Aorta (tissue), 5 donors: ENCODE measurements around the gene CBX5. TPM values are rescaled to one million over a fixed set of nuclear protein-coding genes. Genes with fewer than 3 reads are reported as not detected.
A peak's percentile ranks its signal among the peaks of the same experiment; 100 is the strongest.

Experiments used
- ATAC-seq: fragments of 200-7000 bp; cut with Tn5 transposase; one replicate; pipeline ENCODE4 v1.9.1; 2022; ENCODE audit warnings: moderate library complexity; ENCODE audit not compliant: low FRiP score
- DNase-seq, 2 donors: peaks; one replicate each; pipeline ENCODE4 v3.0.0-alpha.2; 2020
- H3K27ac ChIP-seq, 2 donors: one replicate each; pipeline ENCODE4 v1.5.1; 2013; ENCODE audit warnings: low read length in 2 of 2, mild to moderate bottlenecking in 2 of 2, moderate library complexity in 2 of 2, control low read depth in 1 of 2, inconsistent platforms in 1 of 2, low read depth in 1 of 2
- H3K27me3 ChIP-seq, 2 donors: one replicate each; pipeline ENCODE4 v1.6.1; 2013; ENCODE audit warnings: control low read depth in 1 of 2, low read length in 1 of 2, mild to moderate bottlenecking in 1 of 2, moderate library complexity in 1 of 2; ENCODE audit not compliant: insufficient read depth in 2 of 2, control insufficient read depth in 1 of 2
- H3K36me3 ChIP-seq, 2 donors: one replicate each; pipeline ENCODE4 v1.6.1; 2013; ENCODE audit warnings: control low read depth in 1 of 2, low read length in 1 of 2, mild to moderate bottlenecking in 1 of 2; ENCODE audit not compliant: insufficient read depth in 2 of 2, control insufficient read depth in 1 of 2
- H3K4me1 ChIP-seq, 2 donors: one replicate each; pipeline ENCODE4 v1.6.1; 2013; ENCODE audit warnings: low read length in 2 of 2, control low read depth in 1 of 2, mild to moderate bottlenecking in 1 of 2, moderate library complexity in 1 of 2; ENCODE audit not compliant: insufficient read depth in 2 of 2, control insufficient read depth in 1 of 2
- H3K4me3 ChIP-seq, 2 donors: one replicate each; pipeline ENCODE4 v1.5.1; 2013; ENCODE audit warnings: low read length in 2 of 2, control low read depth in 1 of 2, mild to moderate bottlenecking in 1 of 2
- H3K9me3 ChIP-seq: one replicate; pipeline ENCODE4 v1.6.1; 2013; ENCODE audit warnings: mild to moderate bottlenecking, low read length; ENCODE audit not compliant: control insufficient read depth
- WGBS, 2 donors: extraction: QIAGEN DNeasy Blood & Tissue Kit; methylation state at CpG; one replicate each; pipeline ENCODE4 v1.1.7; 2013; 5-methylcytosine and 5-hydroxymethylcytosine counted together
- intact Hi-C, 2 donors: fragments of 100-400 bp; cut with DNase I; formaldehyde crosslinking; loops; one replicate each; pipeline versions ENCODE4 v1.14.2 to v1.15.0; 2022
- polyA plus RNA-seq, 2 donors: library from polyadenylated mRNA; stranded (reverse); fragments of 200-250 nt; gene quantifications; one replicate each; pipeline ENCODE4 v1.2.3, GENCODE V29; 2013
- total RNA-seq, 2 donors: library from RNA; stranded (reverse); fragmentation: NEBNext Ultra II Directional; extraction: Animal tissue kit (Norgen Biotek cat#: 25700); gene quantifications; one replicate each; pipeline ENCODE4 v1.2.1, GENCODE V29; 2021
- donor health status: healthy with polysubstance abuse.
- donor health status: Bipolar disorder and iron deficiency.
- donor health status: DM: no; HTN: no; CAD: no.
- donor health status: DM: no; HTN: no; CAD: no.
- donor health status: DM: yes; HTN: yes; CAD: no.

Gene CBX5
- total and polyA plus RNA-seq, 4 donors = 9.4 to 67.8 (median 39.0) TPM

GRCh38 chr12:54215989-54216796 lies 63.7 kb downstream of the CBX5 start:
- DNase-seq = peak; percentile 61 to 82
- intact Hi-C loops = loop anchor here (5.0 kb wide), 2 partner anchors 41 to 141 kb away; no protein-coding TSS in a partner anchor
- Histone ChIP-seq H3K36me3 (no peaks in the 10 kb centered on the region), H3K27ac (no peak overlapping the region), H3K4me1 (no peaks in the 10 kb centered on the region), H3K27me3 (no peaks in the 10 kb centered on the region), H3K4me3 (no peak overlapping the region), H3K9me3 (no peaks in the 10 kb centered on the region)
- 13 to 15% methylated on average over 31 of the region's 31 CpGs for WGBS, 2 donors
- no peak for ATAC-seq

GRCh38 chr12:54214553-54215406 lies 65.1 kb downstream of the CBX5 start:
- ATAC-seq (peak; percentile 93), DNase-seq (peak; percentile 93 to 96)
- Histone ChIP-seq H3K27ac (no peak overlapping the region), H3K4me1 (no peaks in the 10 kb centered on the region), H3K27me3 (no peaks in the 10 kb centered on the region), H3K4me3 (no peak overlapping the region), H3K9me3 (no peaks in the 10 kb centered on the region), H3K36me3 (no peaks in the 10 kb centered on the region)
- intact Hi-C loops = loop anchor here (5.0 kb wide), 2 partner anchors 43 to 143 kb away; no protein-coding TSS in a partner anchor
- 20 to 29% methylated on average over 23 to 33 of the region's 33 CpGs for WGBS, 2 donors

GRCh38 chr12:54213079-54213478 lies 66.8 kb downstream of the CBX5 start:
- Histone ChIP-seq H3K4me1 (no peaks in the 10 kb centered on the region), H3K27ac (no peak overlapping the region), H3K36me3 (no peaks in the 10 kb centered on the region), H3K9me3 (no peaks in the 10 kb centered on the region), H3K4me3 (no peak overlapping the region), H3K27me3 (no peaks in the 10 kb centered on the region)
- intact Hi-C loops = no loop called here
- peak in 1 of 2 donors; percentile 19 for DNase-seq
- no peak for ATAC-seq
- 87 to 100% methylated on average over 2 of the region's 2 CpGs for WGBS, 2 donors

DNA sequence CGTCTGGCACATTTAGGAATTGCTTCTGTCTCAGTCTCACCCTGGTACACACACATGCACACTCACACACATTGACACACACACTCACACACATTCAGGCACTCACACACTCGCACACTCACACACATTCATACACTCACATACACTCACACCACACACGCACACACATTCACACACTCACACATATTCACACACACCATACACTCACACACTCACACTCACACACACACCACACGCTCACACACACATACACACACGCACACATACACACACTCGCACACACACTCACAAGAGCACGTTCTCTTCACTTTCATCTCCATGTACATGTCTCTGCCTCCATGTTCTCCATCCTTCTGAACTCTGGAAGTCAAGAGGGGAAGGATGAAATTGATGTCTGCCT lies 68.0 kb downstream of the CBX5 start:
- Histone ChIP-seq H3K4me3 (no peak overlapping the region), H3K27ac (no peak overlapping the region), H3K4me1 (no peaks in the 10 kb centered on the region), H3K27me3 (no peaks in the 10 kb centered on the region), H3K9me3 (no peaks in the 10 kb centered on the region), H3K36me3 (no peaks in the 10 kb centered on the region)
- no peak for ATAC-seq
- DNase-seq = peak in 1 of 2 donors; percentile 3
- 89 to 91% methylated on average over 7 of the region's 7 CpGs for WGBS, 2 donors
- intact Hi-C loops = no loop called here

- H3K9me3 ChIP-seq = no peaks in the 10 kb centered on the region
- ATAC-seq (no peak), DNase-seq (peak in 1 of 2 donors; percentile 34)
- 94 to 95% methylated on average over 5 of the region's 5 CpGs for WGBS, 2 donors
- no peaks in the 10 kb centered on the region for H3K4me1 ChIP-seq
- no peak overlapping the region for H3K4me3 ChIP-seq
- H3K36me3 ChIP-seq = no peaks in the 10 kb centered on the region
- intact Hi-C loops = no loop called here
- H3K27ac ChIP-seq = no peak overlapping the region
- no peaks in the 10 kb centered on the region for H3K27me3 ChIP-seq
These were observed 69.5 kb downstream of the CBX5 start for GRCh38 chr12:54210400-54210790.

DNA sequence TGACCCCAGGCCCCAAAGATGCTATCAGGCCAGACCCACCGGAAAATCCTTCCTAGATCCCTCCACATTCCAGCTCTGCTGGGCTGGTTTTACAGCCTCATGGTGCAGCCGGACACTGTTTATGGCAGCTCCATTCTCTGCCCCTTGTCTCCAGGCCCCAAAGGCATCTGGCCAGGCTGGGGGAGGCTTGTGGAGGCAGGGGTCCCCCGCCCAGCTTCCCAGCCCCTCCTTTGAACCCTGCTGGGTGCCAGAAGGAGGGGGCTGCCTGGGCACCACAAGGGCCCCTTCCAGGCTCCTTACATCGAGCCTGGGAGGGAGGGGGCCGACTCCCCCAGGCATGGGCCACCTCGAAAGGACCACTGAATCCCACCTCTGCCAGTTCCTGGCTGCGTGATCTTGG lies 71.3 kb downstream of the CBX5 start:
- intact Hi-C loops = loop anchor here (5.0 kb wide), 2 partner anchors 201 to 221 kb away; partner anchors contain the start of genes HOXC10 (in 1 of the 2) and HOXC8 (in 1 of the 2)
- Histone ChIP-seq H3K4me1 (no peaks in the 10 kb centered on the region), H3K9me3 (no peaks in the 10 kb centered on the region), H3K27ac (no peak overlapping the region), H3K4me3 (no peak overlapping the region), H3K36me3 (no peaks in the 10 kb centered on the region), H3K27me3 (no peaks in the 10 kb centered on the region)
- ATAC-seq (no peak), DNase-seq (peak in 1 of 2 donors; percentile 58)
- WGBS, 2 donors = 56% methylated on average over 7 of the region's 7 CpGs

DNA sequence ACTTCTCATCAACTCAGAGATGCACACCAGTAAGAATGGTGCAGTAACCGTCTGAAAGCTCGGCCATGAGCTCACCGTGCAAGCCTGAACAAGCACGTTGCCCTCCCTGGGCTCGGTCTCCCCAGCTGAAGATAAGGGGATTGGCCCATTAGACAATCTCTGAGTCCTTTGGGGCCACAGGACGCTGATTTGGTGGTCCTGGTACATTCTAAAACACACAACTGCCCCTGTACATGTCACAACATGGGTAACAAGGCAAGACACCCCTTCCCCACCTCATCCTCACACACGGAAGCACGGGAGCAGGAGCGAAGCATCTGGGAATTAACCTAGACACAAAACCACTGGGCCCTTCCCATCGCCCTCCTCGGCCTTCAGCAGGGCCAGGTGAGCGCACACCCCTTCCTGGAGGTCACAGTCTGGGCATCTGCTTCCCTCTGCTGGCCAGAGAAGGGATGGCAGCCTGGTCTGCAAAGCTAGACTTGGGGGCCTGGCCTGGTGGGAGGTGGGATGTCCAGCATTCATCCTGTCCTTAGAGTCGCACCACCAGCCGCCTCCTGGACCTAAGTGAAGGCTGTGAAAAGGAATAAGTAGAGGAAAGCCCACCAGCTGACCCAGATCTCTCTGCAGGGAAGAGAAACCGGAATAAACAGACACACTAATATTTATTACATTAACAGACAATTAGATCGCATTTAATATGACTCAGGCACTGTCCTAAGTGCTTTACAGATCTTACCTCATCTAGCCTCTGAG lies 72.2 kb downstream of the CBX5 start:
- no peak overlapping the region for H3K27ac ChIP-seq
- intact Hi-C loops = loop anchor here (5.0 kb wide), 2 partner anchors 200 to 220 kb away; partner anchors contain the start of genes HOXC10 (in 1 of the 2) and HOXC8 (in 1 of the 2)
- no peak overlapping the region for H3K4me3 ChIP-seq
- H3K9me3 ChIP-seq = no peaks in the 10 kb centered on the region
- H3K27me3 ChIP-seq = no peaks in the 10 kb centered on the region
- no peaks in the 10 kb centered on the region for H3K36me3 ChIP-seq
- WGBS, 2 donors = 41 to 43% methylated on average over 16 of the region's 16 CpGs
- H3K4me1 ChIP-seq = no peaks in the 10 kb centered on the region
- DNase-seq = peak; percentile 76 to 94
- ATAC-seq = peak; percentile 80

DNA sequence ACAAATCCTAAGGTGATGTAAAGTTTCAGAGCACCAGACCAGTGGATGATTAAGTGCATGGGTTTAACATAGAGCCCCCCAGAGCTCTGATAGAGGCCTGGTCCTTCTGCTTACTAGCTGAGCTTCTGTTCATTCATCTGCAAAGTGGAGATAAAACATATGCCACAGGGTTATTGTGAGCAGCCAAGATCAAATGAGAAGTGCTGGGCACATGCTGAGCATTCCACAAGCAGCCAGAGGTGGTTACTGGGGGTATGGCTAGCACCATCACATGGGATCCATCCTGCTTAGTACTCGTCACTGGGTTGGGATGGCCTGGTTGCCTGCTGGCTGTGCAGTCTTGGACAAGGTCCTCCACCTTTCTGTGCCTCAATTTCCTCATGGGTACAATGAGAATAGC lies 73.1 kb downstream of the CBX5 start:
- H3K4me1 ChIP-seq = no peaks in the 10 kb centered on the region
- DNase-seq (no peak), ATAC-seq (no peak)
- 84 to 100% methylated on average over 1 of the region's 1 CpG for WGBS, 2 donors
- H3K36me3 ChIP-seq = no peaks in the 10 kb centered on the region
- H3K4me3 ChIP-seq = no peak overlapping the region
- H3K27me3 ChIP-seq = no peaks in the 10 kb centered on the region
- no peak overlapping the region for H3K27ac ChIP-seq
- no peaks in the 10 kb centered on the region for H3K9me3 ChIP-seq
- intact Hi-C loops = loop anchor here (5.0 kb wide), 2 partner anchors 199 to 219 kb away; partner anchors contain the start of genes HOXC10 (in 1 of the 2) and HOXC8 (in 1 of the 2)
